HG02798 (cell line): ENCODE data around the gene ITGBL1.

Source experiments
- ATAC-seq: cut with Tn5 transposase; IDR thresholded peaks from one replicate; pipeline ENCODE4 v1.9.1; 2021; ENCODE audit warnings: mild to moderate bottlenecking; ENCODE audit not compliant: unreplicated experiment, poor library complexity

Gene ITGBL1

DNA sequence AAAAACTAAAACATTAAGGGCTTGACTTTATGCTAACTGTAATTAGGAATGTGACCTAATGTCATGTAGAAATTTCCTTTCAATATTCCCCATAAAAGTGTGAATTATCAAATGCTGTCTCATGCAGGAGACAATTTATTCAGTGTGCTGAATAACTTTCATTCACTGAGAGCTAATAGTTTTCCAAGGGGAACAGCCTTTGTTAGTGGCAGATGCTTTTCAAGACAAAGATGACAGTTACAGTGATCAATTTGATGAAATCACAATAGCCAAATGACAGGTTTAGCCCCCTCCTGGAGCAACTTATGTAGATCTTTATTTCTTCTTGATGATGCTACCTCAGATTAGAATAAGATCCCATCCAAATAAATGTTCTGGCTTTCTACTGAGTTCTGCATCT is 275.5 kb downstream of the ITGBL1 start:
- no peak for ATAC-seq

DNA sequence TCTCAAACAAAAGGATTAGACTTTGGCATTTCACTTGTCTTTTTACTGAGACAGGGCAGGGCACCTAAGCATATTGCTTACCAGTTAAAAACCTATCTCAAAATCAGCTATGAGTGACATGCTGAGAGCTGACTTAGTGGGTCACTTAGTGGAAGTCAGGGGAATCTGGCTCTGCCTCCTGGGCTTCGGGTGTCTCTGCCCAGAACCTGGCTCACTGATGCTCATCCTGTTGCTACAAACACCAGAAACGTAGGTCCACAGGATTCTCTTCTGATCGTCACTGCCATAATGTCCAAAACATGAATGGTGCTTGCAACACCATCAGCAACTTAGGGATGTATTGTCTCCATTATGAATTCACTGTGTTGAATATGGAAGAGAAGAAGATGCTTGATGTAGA is 276.1 kb downstream of the ITGBL1 start:
- ATAC-seq: no peak

DNA sequence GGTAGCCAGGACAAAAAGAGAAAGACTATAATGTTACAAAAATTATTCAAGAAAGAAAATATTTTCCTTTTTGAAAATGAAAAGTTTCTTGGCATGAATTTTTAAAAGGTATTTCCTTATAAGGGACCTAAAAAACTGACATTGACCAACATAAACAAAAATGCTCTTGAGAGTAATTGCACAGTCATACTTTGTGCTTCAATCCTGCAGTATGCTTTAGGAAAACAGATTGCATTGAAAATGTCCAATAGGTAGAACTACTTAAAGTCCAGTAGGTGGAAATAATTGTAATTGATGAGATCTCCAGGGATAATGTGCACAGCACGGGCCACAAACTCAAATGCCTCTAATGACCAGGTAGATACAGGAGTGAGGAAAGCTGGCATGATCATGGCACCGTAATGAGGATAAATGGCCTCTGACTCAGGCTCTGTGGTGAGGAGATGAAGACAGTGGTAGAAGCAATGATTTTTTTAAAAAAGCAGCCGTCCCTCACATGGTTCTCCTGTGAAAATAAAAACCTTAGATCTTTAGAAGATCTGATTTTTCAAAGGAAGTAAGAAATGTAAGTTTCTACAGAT is 278.0 kb downstream of the ITGBL1 start:
- no peak for ATAC-seq

DNA sequence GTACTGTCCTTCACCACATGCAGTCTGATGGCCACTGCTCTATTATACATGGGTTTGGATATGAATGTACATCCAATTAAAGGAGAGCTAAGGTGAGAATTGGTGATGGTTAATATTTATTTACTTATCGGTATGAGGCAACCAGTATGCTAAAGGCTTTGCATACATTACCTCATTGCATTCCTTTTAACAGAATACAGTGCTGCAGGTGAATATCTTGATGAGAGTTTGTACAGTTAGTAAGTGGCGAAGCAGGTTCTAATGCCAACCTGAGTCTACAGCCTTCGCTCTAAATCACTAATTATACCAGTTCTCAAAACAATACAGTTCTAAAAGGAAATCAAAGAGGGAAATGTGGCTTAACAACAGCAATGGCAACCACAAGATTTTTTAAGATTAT is 284.1 kb downstream of the ITGBL1 start:
- ATAC-seq: no peak

DNA sequence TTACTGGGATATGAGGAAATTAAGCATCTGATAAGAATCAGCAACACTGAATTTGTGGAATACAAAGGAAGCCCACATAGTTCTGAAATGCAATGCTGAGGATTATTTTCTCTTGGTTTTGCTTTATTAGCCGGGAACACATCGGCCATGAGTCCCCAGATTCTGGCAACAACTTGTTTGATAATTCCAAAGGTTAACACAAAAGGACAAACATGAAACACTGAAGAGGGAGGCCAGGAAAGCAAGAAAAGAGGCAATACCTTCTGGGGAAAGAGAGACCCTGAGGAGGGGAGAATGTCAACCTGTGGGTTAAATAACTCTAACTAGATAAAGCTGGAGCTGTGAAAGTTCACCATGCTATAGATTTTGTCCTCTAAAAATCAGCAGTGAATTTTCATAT is 285.9 kb downstream of the ITGBL1 start:
- no peak for ATAC-seq

DNA sequence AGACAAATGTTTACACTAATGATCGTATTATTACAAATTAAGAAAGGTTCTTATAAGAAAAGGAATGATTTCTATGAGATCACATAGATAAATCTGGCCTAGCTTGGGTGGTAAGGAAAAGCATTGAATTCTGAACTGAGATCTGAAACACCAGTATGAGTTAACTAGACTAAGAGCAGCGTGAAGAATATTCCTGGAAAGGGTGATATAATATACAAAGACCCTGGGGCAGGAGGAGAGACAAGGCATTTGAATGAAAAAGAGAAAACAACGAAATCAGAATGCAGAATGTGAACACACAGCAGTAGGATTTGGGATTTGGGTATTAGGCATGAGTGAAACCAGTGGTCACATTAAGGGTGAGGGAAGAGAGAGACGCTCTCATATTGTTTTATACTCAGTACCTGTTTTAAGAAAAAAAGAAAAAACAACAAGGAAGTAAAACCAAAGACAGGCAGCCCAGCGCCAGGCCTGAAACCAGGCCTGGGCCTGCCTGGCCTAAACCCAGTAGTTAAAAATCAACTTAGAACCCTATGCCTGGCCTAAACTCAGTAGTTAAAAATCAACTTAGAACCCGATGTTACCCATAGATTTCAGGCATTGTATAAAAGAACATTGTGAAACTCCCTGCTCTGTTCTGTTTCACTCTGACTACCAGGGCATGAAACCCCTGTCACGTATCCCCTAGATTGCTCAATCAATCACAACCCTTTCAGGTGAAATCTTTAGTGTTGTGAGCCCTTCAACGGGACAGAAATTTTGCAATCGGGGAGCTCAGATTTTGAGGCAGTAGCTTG is 287.1 kb downstream of the ITGBL1 start:
- peak; percentile 95 for ATAC-seq

DNA sequence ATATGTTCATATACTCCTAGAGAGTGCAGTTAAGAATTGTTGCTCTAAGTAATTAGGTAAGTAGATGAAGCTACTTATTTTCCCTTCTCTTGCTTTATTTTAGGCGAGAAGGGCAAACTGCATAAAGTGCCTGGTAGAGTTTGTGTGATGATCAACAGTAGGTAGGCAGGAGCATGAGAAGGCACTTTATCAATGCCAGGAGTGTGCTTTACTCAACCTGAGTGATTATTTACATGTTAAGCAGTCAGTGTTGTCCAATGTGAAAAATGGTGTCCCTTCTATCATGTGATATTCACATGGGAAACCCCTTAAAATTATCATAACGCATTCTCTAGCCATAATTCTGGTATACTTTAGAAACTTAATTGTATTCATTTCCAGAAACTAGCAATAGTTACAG is 294.0 kb downstream of the ITGBL1 start:
- ATAC-seq: no peak

DNA sequence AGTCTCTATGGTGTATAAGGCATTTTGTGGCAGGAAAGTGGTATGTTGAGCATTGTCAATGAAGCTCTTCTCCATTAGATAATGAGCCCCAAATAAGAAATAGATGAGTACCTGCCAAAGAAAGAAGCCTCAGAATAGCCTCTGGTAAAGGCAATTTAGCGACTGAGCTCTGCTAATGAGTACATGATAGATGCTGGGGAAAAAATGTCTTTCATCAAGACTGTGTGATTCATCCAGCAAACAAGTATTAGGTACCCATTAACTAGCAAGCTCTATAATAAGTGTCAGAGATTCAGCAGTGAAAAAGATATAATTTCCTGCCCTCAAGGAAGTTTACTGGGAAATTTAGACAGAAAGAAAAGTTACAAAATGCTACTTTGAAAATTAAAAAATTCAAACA is 294.6 kb downstream of the ITGBL1 start:
- no peak for ATAC-seq

DNA sequence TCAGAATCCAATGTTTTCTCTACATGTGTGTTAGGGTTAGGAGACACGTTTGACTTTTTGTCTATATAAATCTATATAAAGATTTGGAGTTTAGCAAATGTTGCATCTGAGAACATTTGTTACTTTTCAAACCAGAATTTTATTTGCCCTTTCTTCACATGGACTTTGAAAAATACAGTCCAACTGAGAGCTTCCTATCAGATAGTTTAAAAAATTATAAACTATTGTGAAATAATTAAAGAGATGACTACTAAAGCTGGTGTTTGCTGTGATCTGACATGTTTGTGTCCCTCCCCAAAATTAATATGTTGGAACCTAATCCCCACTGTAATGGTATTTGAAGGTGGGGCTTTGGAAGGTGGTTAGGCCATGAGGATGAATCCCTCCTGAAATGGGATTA is 297.1 kb downstream of the ITGBL1 start:
- ATAC-seq: no peak

DNA sequence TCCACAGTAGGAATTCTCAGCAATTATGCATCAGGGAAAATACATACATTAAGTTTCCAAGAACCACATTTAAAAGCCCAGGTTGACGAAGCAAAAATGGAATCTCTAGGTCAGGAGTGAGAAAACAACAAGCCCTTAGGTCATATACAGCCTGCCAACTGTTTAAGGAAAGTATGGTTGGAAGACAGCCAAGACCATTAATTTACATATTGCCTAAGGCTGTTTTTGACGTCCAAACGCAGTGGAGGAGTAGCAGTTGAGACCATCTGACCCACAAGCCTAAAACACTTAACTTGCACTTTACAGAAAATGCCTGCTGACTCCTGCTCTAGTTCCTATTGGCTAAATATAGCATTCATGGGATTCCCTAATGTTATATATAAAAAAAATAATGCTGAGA is 299.0 kb downstream of the ITGBL1 start:
- ATAC-seq: peak; percentile 78

DNA sequence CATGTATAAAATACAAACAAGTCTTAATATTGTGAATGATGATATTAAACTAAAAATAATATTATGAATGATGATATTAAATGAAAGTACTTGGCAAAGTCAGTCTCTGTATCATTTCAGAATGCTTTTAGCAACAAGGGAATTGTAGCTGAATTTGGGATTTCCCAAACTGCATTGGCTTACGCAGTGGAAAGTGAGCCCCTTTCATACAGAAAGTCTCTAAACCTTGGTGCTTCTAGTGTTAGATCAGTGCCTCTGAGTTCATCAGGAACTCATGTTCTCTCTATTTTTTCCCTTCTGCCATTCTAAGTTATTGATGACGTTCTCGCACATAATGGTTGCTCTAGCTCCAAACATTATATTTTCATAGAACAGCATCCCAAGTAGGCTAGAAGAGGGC is 300.0 kb downstream of the ITGBL1 start:
- ATAC-seq: no peak

DNA sequence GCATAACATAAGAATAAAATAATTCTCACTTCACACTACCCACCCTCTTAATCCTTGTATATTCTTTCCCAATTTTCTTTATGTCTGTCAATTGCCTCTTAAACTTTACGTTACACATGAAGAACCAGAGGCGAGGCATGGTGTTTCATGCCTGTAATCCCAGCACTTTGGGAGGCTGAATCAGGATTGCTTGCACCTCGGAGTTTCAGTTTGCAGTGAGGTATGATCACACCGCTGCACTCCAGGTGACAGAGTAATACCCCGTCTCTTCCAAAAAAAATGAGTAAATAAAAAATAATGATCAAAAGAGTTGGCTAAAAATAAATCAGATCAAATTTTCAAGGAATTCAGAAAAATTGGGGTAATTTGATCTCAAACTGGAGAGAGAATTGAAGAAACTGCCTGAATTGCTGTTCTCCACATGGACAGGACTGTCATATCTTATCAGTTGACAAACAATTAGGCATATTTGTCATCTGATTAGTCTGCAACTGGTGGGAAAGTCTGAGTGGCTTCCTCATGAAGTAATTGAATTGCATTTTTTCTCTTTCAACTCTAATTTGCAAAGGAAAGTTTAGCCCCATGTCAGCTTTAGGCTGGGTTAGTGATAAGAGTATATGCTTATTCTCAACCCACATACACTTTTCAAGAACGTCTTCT is 302.9 kb downstream of the ITGBL1 start:
- no peak for ATAC-seq

DNA sequence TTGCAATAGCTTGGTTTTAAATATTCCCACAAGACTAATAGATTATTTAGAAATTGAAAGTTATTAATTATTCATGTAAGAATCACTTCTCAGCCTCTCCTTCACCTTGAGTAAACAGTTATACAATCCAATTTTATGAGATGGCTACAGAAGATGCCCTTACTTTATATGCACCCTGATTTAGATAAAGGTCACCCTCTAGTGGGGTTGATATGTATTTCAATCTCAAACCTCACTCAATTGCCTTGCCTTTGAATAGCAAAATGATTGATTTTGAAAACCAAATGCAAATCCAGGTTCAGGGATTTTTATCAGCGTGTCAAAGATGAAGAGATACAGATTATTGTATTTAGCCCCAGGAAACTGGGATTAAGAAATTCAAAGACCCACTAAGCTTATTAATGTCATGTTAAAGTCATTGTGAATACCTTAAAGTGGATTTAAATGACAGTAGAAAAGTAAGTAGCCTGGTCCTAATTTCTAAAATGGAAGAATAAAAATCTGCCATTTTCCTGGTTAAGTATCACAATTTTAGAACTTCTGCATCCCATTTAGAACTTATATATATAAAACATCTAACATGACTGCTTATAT is 305.1 kb downstream of the ITGBL1 start:
- peak; percentile 81 for ATAC-seq

DNA sequence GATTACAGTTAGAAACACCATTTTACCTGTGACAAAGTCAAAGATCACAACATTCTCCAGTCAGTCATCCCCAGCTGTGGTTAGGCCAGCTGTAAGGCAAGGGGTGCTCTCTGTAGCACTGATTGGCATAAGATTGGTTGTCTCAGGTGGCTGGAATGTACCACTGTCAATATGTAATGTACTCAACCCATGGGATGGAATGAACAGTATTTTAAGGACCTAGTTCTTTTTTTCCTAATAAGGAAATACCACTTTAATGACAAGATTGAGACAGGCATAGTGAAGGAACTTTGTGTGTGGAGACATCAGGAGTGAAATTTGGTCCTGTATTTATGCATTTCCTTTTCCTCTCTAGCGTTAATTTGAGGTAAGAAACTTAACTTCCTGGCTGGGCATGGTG is 310.7 kb downstream of the ITGBL1 start:
- ATAC-seq: no peak
